Measurements from ENCODE around the gene RGSL1. TPM values are rescaled to one million over a fixed set of nuclear protein-coding genes. Genes with fewer than 3 reads are reported as not detected.
A peak's percentile ranks its signal among the peaks of the same experiment; 100 is the strongest.

RGSL1 gene
- total and polyA plus RNA-seq, 5 donors = not detected

DNA sequence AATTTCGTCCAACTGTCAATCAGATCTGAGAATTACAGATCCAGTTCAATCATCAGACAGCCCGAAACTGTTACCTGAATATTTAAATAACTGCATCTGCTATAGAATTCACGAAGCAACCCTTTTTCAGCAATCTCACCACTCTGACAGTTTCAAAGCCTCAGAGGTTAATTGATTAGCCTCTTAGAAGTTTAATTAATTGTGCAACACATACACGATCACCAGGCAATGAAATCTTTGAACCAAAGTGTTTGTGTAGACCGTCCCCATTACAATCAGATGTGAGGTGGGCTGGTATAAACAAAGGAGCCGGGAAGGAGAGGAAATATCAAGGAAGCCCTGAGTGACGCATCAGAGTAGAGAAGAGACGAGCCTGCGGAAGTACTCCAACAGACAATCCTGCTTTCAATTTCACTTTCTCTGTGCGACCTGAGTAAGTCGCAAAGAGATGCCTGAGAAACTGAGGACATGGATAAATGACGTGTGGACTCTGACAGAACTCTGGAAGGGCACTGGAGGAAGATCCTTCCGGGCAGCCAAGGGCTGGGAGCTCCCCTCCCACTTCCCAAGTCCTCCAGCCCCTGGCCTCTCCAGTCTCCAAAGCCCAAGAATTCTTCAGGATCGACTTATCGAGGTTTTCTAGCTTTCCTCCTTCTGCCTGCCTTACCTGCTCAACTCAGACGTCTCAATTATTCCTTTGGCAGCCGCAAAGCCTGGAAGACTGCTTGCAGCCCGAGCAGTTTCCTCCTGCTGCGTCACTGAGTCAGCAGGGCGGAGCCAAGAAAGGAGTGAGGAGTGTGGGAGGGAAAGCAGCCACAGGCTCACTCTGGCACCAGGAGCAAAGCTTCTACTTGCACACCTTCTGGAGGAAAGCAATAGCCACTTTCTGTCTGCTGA is 138.8 kb downstream of the RGSL1 start, which contains the start of gene RNASEL:
Gene RNASEL (minus strand): TSS at position 757 of the 897 bp plus-strand sequence. CDS start 2,450 bp downstream, outside the sequence.
- 8% methylated on average over 20 of the region's 20 CpGs for WGBS

GRCh38 chr1:182589520-182589919 is 139.6 kb downstream of the RGSL1 start:
- Histone ChIP-seq H3K4me1 (ENCODE audit: control insufficient read depth, insufficient read depth, low read length) (peaks cover 1% of the 10 kb centered on the region), H3K27ac (ENCODE audit: low read length) (no peak overlapping the region), H3K4me3 (ENCODE audit: low read length) (peak overlapping the region; percentile 66), H3K9me3 (ENCODE audit: control insufficient read depth, low read length) (no peaks in the 10 kb centered on the region), H3K27me3 (ENCODE audit: control insufficient read depth, insufficient read depth) (no peaks in the 10 kb centered on the region)
- DNase-seq (no peak), ATAC-seq (no peak)
- intact Hi-C loops (cut with DNase I) = loop anchor here in 2 of 4 donors (10.0 kb wide), 2 partner anchors 145 to 505 kb away; no protein-coding TSS in a partner anchor
- WGBS = 82% methylated on average over 3 of the region's 3 CpGs

More for the DNA sequence above, 138.8 kb downstream of the RGSL1 start, which contains the start of gene RNASEL:
- no peaks in the 10 kb centered on the region for H3K27me3 ChIP-seq (ENCODE audit: control insufficient read depth, insufficient read depth)
- DNase-seq (peak; percentile 80 to 89 (median 87)), ATAC-seq (peak; percentile 94 to 95)
- intact Hi-C loops (cut with DNase I) = loop anchor here in 2 of 4 donors (10.0 kb wide), 2 partner anchors 144 to 504 kb away; no protein-coding TSS in a partner anchor
- H3K4me3 ChIP-seq (ENCODE audit: low read length) = peak within 1 kb of the TSS; percentile 66
- peak within 1 kb of the TSS; percentile 68 for H3K27ac ChIP-seq (ENCODE audit: low read length)
- H3K9me3 ChIP-seq (ENCODE audit: control insufficient read depth, low read length) = no peaks in the 10 kb centered on the region
- H3K4me1 ChIP-seq (ENCODE audit: control insufficient read depth, insufficient read depth, low read length) = peaks cover 3% of the 10 kb centered on the region

- Histone ChIP-seq H3K27me3 (ENCODE audit: control insufficient read depth, insufficient read depth) (no peaks in the 10 kb centered on the region), H3K27ac (ENCODE audit: low read length) (no peak overlapping the region), H3K9me3 (ENCODE audit: control insufficient read depth, low read length) (no peaks in the 10 kb centered on the region), H3K4me3 (ENCODE audit: low read length) (no peak overlapping the region), H3K4me1 (ENCODE audit: control insufficient read depth, insufficient read depth, low read length) (no peaks in the 10 kb centered on the region)
- no peak for DNase-seq
- WGBS = 93% methylated on average over 5 of the region's 5 CpGs
- no peak for ATAC-seq
- intact Hi-C loops (cut with DNase I) = loop anchor here in 3 of 4 donors (10.0 kb wide), 2 partner anchors 145 to 505 kb away; no protein-coding TSS in a partner anchor
These were observed 140.0 kb downstream of the RGSL1 start for GRCh38 chr1:182589931-182590330.

- H3K27ac ChIP-seq (ENCODE audit: low read length) = no peak overlapping the region
- peak; percentile 63 to 76 (median 74) for DNase-seq
- 36% methylated on average over 4 of the region's 4 CpGs for WGBS
These were observed 145.8 kb downstream of the RGSL1 start for GRCh38 chr1:182595641-182596240.

GRCh38 chr1:182596934-182597333 is 147.0 kb downstream of the RGSL1 start:
- DNase-seq = no peak
- Histone ChIP-seq H3K4me3 (ENCODE audit: low read length) (no peak overlapping the region), H3K4me1 (ENCODE audit: control insufficient read depth, insufficient read depth, low read length) (no peaks in the 10 kb centered on the region), H3K27ac (ENCODE audit: low read length) (no peak overlapping the region), H3K9me3 (ENCODE audit: control insufficient read depth, low read length) (no peaks in the 10 kb centered on the region), H3K27me3 (ENCODE audit: control insufficient read depth, insufficient read depth) (no peaks in the 10 kb centered on the region)
- intact Hi-C loops (cut with DNase I) = loop anchor here in 2 of 4 donors (10.0 kb wide), 1 partner anchor 152 kb away; no protein-coding TSS in a partner anchor
- 83% methylated on average over 6 of the region's 6 CpGs for WGBS
- ATAC-seq = no peak

More at GRCh38 chr1:182595641-182596240, 145.8 kb downstream of the RGSL1 start:
- intact Hi-C loops (cut with DNase I) = loop anchor here in 2 of 4 donors (10.0 kb wide), 1 partner anchor 151 kb away; no protein-coding TSS in a partner anchor
- Histone ChIP-seq H3K4me1 (ENCODE audit: control insufficient read depth, insufficient read depth, low read length) (no peaks in the 10 kb centered on the region), H3K4me3 (ENCODE audit: low read length) (no peak overlapping the region), H3K9me3 (ENCODE audit: control insufficient read depth, low read length) (no peaks in the 10 kb centered on the region), H3K27me3 (ENCODE audit: control insufficient read depth, insufficient read depth) (no peaks in the 10 kb centered on the region)
- ATAC-seq = peak; percentile 70 to 78

DNA sequence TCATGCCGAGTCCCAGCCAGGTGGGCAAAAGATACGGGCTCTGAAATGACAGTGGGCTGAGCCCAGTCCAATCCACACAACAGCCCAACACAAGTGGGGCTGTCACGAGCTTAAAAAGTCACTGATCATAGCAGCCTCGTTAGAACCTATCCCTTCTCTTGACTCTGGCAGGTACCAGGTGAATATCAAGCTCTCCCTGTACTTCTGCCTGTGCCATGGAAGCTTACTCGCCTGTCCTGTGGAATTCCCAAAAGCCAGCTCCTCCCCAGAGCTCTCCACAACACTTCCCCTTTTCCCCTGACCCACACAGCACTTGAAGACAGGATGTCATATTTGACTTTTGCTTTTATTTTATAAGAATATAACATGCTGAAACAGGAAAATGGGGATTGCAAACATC is 148.3 kb downstream of the RGSL1 start:
- H3K27ac ChIP-seq (ENCODE audit: low read length) = no peak overlapping the region

DNA sequence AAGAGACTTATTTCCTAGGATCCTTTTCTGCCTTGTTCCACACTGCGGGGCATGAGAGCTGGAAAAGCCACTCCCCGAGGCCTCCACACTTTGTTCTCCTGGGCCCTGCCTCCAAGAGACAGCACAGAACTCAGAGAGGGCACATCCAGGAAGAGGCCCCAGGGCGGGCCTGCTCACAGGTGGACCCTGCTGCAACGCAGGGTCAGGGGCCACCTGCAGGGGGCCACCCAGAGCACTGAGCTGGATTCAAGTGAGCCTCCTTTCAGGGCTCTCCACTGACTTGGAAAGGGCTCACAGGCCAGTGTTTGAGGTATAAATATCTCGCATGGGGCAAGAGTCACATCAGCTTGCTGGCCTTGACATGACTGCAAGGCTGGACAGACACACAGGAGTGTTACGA is 149.4 kb downstream of the RGSL1 start:
- Histone ChIP-seq H3K27ac (ENCODE audit: low read length) (no peak overlapping the region), H3K4me3 (ENCODE audit: low read length) (no peak overlapping the region), H3K27me3 (ENCODE audit: control insufficient read depth, insufficient read depth) (no peaks in the 10 kb centered on the region), H3K4me1 (ENCODE audit: control insufficient read depth, insufficient read depth, low read length) (peaks cover 3% of the 10 kb centered on the region), H3K9me3 (ENCODE audit: control insufficient read depth, low read length) (no peaks in the 10 kb centered on the region)
- WGBS = 79% methylated on average over 6 of the region's 6 CpGs
- intact Hi-C loops (cut with DNase I) = loop anchor here in 2 of 4 donors (10.0 kb wide), 1 partner anchor 155 kb away; no protein-coding TSS in a partner anchor
- DNase-seq = peak in 1 of 3 donors; percentile 47
- ATAC-seq = no peak

More for the DNA sequence above, 148.3 kb downstream of the RGSL1 start:
- 79% methylated on average over 5 of the region's 5 CpGs for WGBS
- Histone ChIP-seq H3K4me3 (ENCODE audit: low read length) (no peak overlapping the region), H3K27me3 (ENCODE audit: control insufficient read depth, insufficient read depth) (no peaks in the 10 kb centered on the region), H3K9me3 (ENCODE audit: control insufficient read depth, low read length) (no peaks in the 10 kb centered on the region), H3K4me1 (ENCODE audit: control insufficient read depth, insufficient read depth, low read length) (no peaks in the 10 kb centered on the region)
- DNase-seq (no peak), ATAC-seq (no peak)
- intact Hi-C loops (cut with DNase I) = loop anchor here in 2 of 4 donors (10.0 kb wide), 1 partner anchor 153 kb away; no protein-coding TSS in a partner anchor

DNA sequence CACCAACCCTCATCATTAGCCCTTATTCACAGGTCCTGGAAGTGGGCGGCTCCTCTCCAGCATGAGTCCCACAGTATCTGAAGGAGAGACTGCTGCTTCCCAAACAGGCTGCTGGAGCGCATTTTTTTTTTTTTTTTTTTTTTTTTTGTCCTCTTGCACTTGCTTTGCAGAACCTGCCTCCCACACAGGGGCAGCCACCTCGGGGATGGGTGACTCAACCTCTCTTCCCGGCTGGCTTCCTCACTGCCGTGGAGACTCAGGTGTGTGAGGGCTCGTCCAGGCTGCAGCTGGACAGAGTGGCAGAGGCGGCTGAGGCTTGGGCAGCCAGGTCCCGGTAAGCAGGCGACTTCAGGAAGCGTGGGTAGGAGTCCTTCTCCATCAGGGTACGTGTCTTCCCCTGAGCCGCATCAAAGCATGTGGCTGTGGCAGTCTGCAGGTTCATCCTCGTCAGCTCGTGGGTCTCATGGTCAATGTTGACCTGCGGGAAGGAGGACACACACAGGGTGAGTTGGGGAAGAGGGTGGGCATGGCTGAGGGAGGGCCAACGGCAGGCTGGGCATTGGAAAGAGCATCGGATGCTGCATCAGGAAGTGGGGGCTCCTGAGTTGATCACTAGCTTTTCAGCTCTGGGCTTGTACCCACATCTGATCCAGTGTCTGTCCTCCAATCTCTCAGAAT is 150.2 kb downstream of the RGSL1 start:
- H3K4me1 ChIP-seq (ENCODE audit: control insufficient read depth, insufficient read depth, low read length) = peaks cover 3% of the 10 kb centered on the region
- H3K27ac ChIP-seq (ENCODE audit: low read length) = no peak overlapping the region
- no peak overlapping the region for H3K4me3 ChIP-seq (ENCODE audit: low read length)
- no peaks in the 10 kb centered on the region for H3K9me3 ChIP-seq (ENCODE audit: control insufficient read depth, low read length)
- peak in 1 of 3 donors; percentile 22 for DNase-seq
- H3K27me3 ChIP-seq (ENCODE audit: control insufficient read depth, insufficient read depth) = no peaks in the 10 kb centered on the region
- ATAC-seq = no peak
- 83% methylated on average over 17 of the region's 17 CpGs for WGBS
- intact Hi-C loops (cut with DNase I) = loop anchor here in 2 of 4 donors (2.0 kb wide), 2 partner anchors 183 to 185 kb away; no protein-coding TSS in a partner anchor

DNA sequence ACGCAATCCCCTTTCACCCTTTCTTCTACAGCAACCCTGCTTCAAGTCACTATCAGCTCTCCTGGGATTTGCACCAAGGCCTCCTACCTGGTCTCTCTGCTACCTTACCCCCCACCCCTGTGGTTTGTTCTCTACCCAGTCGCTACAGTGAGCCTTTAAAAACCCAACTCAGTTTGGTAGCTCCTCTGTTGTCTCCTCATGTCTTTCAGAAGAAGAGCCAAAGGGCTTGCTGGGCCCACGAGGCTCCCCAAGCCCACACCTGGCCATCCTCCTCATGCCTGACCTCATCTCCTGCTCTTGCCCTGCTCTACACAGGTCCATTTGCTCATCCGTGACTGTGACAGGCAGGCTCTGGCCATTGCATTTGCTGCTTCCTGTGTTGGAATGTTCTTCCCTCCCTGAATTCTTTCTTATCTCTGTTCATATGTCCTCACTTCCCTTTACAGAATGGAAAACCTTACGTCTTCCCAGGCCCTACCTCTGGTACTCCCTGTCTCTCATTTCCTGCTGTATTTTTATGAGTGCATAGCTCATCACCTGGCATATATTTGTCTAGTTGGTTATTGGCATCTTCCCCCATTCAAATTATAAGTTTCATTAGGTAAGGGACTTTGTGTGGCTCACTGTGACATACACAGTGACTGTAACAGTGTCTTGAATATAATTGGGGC is 150.9 kb downstream of the RGSL1 start:
- 52% methylated on average over 5 of the region's 5 CpGs for WGBS
- no peak for ATAC-seq
- Histone ChIP-seq H3K27ac (ENCODE audit: low read length) (no peak overlapping the region), H3K4me1 (ENCODE audit: control insufficient read depth, insufficient read depth, low read length) (peaks cover 3% of the 10 kb centered on the region), H3K9me3 (ENCODE audit: control insufficient read depth, low read length) (no peaks in the 10 kb centered on the region), H3K4me3 (ENCODE audit: low read length) (no peak overlapping the region), H3K27me3 (ENCODE audit: control insufficient read depth, insufficient read depth) (no peaks in the 10 kb centered on the region)
- no peak for DNase-seq
- intact Hi-C loops (cut with DNase I) = loop anchor here in 3 of 4 donors (1.0 to 2.0 kb wide), 3 partner anchors 181 to 184 kb away; no protein-coding TSS in a partner anchor

DNA sequence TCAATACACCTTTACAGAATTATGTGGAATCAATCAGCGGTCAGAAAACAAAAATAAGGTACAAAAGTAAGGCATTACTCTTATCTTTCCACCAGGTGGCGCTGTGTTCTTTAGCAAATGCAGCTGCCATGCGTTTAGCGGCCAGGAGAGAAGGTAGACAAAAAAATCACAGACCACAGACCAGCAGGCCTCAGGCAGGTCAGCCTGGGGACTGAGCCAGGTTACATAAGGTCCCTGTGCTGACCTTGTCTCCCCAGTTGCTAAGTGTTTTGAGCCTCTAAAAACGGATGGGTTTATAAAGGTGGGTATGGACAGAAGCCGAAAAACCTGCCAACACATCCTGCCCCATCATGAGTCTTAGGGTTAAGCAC is 151.5 kb downstream of the RGSL1 start:
- 18% methylated on average over 6 of the region's 6 CpGs for WGBS
- Histone ChIP-seq H3K4me3 (ENCODE audit: low read length) (no peak overlapping the region), H3K9me3 (ENCODE audit: control insufficient read depth, low read length) (no peaks in the 10 kb centered on the region), H3K4me1 (ENCODE audit: control insufficient read depth, insufficient read depth, low read length) (peaks cover 3% of the 10 kb centered on the region), H3K27ac (ENCODE audit: low read length) (no peak overlapping the region), H3K27me3 (ENCODE audit: control insufficient read depth, insufficient read depth) (no peaks in the 10 kb centered on the region)
- DNase-seq (peak in 2 of 3 donors; percentile 46 to 70), ATAC-seq (peak in 1 of 2 donors; percentile 31)
- intact Hi-C loops (cut with DNase I) = loop anchor here in 3 of 4 donors (1.0 to 2.0 kb wide), 3 partner anchors 181 to 183 kb away; no protein-coding TSS in a partner anchor

All from right cardiac atrium (tissue), 5 donors.